HG03442 (cell line): Measurements from ENCODE around the gene CYGB.
A peak's percentile ranks its signal among the peaks of the same experiment; 100 is the strongest.
"Not testable (repeated sequence)": the region's sequence is repeated elsewhere in the genome, so short reads cannot be mapped to it uniquely, and the experiment has no call there.

ENCODE experiments used
- ATAC-seq: cut with Tn5 transposase; IDR thresholded peaks from one replicate; pipeline ENCODE4 v1.9.1; 2021; ENCODE audit warnings: mild to moderate bottlenecking, moderate library complexity; ENCODE audit not compliant: unreplicated experiment

CYGB gene

GRCh38 chr17:76525513-76525833 lies 12.0 kb downstream of the CYGB start:
- ATAC-seq: not testable (repeated sequence)

GRCh38 chr17:76524598-76525512 lies 12.7 kb downstream of the CYGB start:
- no peak for ATAC-seq

DNA sequence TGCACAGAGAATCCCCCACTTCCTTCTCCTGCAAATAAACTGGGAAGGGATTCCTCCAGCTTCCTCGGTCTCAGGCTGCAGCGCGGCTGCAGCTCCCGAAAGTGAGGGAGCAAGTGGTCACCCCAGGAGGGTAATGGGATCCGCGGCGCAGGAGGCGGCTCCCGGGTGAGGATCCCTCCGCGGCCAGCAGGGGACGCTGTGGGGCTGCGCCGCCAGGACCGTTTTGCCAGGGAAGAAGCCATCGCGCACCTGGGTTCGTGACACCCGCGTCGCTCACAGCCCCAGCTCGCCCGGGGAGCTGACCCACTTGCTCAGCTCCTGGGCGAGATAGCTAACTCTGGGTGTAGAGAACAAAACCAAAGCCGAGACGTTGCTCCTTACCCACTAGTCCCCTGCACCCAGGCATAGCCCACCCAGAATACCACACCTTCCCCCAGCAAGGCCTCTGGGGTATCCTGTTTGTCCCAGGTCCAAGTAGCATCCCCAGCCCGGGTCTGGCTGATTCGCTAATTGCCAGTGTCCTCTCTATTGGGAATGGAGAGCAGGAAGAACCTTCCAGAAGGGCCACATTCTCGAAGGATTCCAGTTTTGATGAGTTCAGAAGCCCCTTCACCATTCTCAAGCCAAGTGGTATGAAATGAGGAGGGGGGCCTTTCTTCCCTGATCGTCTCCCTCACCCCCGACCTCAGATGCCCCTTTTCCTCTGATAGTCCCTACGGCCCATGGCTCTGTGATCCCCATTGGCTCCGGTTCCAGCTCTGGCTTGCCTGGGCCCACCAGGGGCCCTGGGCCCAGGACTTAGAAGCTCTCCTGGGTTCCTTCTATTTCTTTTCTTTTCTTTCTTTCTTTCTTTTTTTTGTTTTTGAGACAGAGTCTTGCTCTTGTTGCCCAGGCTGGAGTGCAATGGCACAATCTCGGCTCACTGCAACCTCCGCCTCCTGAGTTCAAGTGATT lies 14.1 kb downstream of the CYGB start:
- ATAC-seq: no peak

GRCh38 chr17:76521683-76522082 lies 15.8 kb downstream of the CYGB start:
- ATAC-seq: not testable (repeated sequence)

DNA sequence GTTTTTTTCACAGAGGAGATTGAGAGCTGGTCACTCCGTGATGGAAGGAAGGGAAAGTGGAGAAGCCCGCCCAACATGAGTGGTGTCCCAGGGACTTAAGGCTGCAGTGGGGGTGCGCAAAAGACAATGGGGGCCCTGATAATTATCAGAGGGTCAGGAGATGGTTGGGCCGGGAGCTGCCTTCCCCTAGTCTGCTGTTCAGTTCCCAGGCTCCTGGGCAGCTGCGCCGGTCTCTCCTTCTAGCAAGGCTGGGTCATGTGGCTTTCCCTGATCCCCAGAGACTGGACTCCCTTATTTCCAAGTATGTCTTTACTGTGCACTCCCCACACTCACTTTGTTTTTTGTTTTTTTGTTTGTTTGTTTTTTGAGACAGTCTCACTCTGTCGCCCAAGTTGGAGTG lies 16.2 kb downstream of the CYGB start:
- ATAC-seq: no peak

GRCh38 chr17:76519048-76519966 lies 18.2 kb downstream of the CYGB start:
- no peak for ATAC-seq

- ATAC-seq: no peak
Observed at GRCh38 chr17:76517638-76518038, 19.9 kb downstream of the CYGB start.

- peak; percentile 49 for ATAC-seq
Observed at GRCh38 chr17:76515274-76515949, 22.1 kb downstream of the CYGB start.

DNA sequence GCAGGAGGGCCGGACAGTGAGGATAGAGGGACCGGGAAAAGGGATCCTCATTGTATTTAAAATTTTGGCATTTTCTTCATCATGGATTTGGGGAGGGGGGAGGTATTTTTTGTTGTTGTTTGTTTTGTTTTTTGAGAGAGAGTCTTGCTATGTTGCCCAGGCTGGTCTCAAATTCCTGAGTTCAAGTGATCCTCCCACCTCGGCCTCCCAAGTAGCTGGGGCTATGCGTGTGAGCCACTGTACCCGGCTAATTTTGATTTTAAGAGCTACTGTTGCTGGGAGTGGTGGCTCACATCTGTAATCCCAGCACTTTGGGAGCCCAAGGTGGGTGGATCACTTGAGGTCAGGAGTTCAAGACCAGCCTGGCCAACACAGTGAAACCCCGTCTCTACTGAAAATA lies 23.2 kb downstream of the CYGB start:
- ATAC-seq: not testable (repeated sequence)

DNA sequence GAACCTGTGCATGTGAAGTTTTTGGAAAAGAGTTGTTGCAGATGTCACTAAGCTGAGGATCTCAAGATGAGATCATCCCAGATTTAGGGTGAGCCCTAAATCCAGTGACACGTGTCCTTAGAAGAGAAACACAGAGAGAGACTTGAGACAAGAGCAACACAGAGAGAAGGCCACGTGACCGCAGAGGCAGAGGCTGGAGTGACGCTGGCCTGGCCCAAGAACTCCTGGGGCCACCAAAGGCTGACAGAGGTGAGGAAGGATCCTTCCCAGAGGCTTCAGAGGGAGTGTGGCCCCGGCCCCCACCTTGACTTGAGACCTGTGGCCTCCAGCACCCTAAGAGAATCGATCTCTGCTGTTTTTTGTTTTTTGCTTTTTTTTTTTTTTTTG lies 24.2 kb downstream of the CYGB start:
- no peak for ATAC-seq

DNA sequence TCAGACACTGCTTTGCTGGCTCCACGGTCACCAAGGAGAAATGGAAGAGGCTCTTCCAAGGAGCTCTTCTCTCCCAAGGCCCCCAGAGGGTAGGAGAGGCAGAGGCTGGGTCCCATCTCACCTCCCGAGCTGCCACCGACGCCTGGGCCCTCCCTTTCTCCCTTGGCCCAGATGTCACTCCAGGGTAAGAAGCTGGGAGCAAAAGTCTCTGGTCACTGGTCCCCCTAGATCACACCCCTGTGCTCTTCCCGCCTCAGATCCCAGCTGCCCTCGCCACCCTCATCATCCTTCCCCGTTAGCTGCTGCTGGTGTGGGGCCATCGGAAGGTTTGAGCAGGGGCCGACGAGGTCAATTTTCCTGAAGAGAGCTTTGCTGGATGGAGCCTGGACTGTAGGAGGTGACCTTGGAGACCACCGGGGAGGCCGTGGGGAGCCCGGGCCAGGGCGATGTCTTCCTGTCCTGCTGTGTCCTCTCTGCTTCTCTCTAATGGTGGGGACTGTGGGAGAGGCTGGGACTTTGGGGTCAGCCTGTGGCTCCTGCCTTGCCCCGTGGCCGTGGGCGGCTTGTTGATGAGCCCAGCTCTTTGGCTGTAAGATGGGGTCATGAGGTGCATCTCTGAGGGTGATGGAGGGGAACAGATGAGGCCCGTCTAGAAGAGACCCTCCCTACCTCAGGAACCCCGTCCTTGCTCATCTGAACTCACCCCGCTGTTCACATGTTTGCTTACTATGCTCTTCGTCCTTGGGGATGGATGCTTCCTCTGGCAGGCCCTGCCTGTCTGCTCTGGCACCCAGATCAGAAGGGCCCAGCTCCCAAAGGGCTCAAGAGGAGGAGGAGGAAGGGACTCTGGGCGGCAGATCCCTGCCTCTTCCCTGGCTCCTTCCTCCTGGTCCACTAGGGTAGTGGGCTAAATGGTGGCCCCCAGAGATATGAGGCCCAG lies 24.9 kb downstream of the CYGB start:
- no peak for ATAC-seq

- ATAC-seq: no peak
Observed at GRCh38 chr17:76511668-76512365, 25.7 kb downstream of the CYGB start.

- ATAC-seq: no peak
Observed at GRCh38 chr17:76510831-76511244, 26.7 kb downstream of the CYGB start.

DNA sequence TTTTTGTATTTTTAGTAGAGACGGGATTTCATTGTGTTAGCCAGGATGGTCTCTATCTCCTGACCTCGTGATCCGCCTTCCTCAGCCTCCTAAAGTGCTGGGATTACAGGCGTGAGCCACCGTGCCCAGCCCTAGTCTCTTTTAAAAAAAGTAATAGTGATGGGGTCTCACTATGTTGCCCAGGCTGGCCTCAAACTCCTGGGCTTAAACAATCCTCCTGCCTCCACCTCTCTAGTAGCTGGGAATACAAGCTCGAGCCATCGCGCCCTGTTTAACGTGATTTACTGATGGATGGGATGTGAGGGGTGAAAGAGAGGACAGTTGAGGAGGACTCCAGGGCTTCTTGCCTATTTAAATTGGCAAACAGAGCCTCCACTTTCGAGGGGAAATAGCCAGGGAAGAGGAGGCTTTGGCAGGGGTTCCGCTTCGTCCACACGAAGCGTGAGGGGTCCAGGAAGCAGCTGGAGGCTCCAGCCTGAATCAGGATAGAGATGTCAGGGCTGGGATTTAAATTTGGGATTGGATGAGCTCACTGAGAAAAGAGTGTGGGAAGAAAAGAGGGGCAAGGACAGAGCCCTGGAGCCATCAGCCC lies 28.9 kb downstream of the CYGB start:
- not testable (repeated sequence) for ATAC-seq

DNA sequence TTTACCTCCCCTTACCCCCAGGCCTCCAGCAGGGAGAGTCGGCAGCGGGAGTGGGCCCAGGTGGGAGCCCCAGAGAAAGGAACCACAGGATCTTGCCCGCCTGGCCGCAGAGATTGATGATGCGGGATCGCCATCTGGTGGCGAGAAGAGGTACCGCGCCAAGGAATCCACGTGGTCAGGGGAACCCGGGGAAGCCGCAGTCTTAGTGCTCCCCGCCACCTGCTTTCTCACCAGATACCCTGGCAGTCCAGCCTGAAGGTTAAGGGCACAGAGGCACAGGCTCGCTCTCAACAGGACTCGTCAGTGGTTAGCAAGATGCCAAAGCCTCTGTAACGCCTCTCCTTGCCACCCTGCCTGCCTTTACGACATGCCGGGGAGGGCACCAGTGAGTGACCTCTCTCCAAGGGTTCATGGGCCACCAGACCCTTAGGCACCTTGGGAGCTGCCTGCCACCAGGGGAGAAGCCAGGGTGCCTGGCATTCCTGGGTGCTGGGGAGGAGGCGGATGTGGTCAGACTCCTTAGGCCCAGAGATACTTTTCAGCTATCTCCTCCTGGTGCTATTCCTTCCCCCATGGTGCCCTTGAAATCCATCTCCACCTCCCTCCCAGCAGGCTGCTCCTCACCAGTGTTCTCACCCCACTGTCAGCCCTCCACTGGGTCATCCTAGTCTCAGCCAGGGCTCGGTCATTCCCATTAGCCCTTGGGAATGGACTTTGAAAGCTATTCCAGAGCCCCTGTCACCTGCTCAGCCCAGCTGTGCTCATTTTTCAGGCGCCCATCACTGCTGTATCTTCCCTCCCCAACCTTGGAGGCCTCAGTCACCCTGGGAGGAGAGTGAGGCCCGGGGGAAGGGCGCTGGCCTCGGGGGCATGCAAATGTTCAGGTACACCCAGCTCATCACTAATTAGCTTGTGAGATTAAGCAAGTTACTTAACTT lies 30.8 kb downstream of the CYGB start:
- no peak for ATAC-seq

GRCh38 chr17:76504117-76504516 lies 33.4 kb downstream of the CYGB start:
- no peak for ATAC-seq
